ENCODE measurements around the gene DNAJC21.

DNA sequence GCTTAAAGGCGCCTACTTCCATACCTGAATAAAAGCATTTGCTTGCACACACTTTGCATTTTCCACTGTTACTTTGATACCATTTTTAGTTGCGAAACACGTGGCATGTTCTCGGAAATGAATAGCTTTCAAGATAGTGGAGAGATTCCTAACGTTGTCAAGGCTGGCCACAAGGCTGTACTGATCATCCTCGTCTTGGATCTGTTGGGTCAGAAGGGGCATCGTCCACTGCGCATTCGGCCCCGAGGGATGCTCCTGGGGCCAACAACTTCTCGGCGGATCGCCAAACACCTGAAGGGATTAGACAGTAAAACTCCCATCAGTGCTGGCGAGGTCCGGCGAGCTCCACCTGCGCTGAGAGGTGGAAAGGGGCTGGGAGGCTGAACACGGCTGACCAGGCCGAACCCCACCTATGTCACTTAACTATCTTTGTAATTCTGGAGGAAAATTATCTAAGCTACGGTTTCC is 14.7 kb upstream of the DNAJC21 start:
- TF ChIP-seq CTCF (IDR thresholded peaks at IDR 0.05) (no peak), POLR2A (IDR thresholded peaks at IDR 0.05) (no peak)

All from esophagus squamous epithelium (tissue), 4 donors.